HG03097 (cell line): ENCODE measurements around the gene LSM12.
"Not testable (repeated sequence)": the region's sequence is repeated elsewhere in the genome, so short reads cannot be mapped to it uniquely, and the experiment has no call there.

Experiments used
- ATAC-seq: cut with Tn5 transposase; IDR thresholded peaks from one replicate; pipeline ENCODE4 v1.9.1; 2021; ENCODE audit not compliant: unreplicated experiment, low FRiP score

Gene LSM12

GRCh38 chr17:44066204-44066930 lies at the start of gene LSM12:
LSM12 (minus strand) TSS chr17:44066671; CDS start chr17:44066587, 84 bp downstream.
- peak; percentile 67 for ATAC-seq

- ATAC-seq: no peak
Observed at GRCh38 chr17:44115585-44116415, 49.3 kb upstream of the LSM12 start.

GRCh38 chr17:44113868-44114840 lies 47.7 kb upstream of the LSM12 start:
- ATAC-seq: no peak

GRCh38 chr17:44113382-44113781 lies 46.9 kb upstream of the LSM12 start:
- no peak for ATAC-seq

GRCh38 chr17:44112284-44113280 lies 46.1 kb upstream of the LSM12 start:
- no peak for ATAC-seq

- no peak for ATAC-seq
Observed at GRCh38 chr17:44111777-44112176, 45.3 kb upstream of the LSM12 start.

- ATAC-seq: peak; percentile 57
Observed at GRCh38 chr17:44110823-44111633, 44.6 kb upstream of the LSM12 start.

- ATAC-seq: no peak
Observed at GRCh38 chr17:44110011-44110686, 43.7 kb upstream of the LSM12 start.

GRCh38 chr17:44109312-44109630 lies 42.8 kb upstream of the LSM12 start:
- no peak for ATAC-seq

- no peak for ATAC-seq
Observed at GRCh38 chr17:44108440-44109311, 42.2 kb upstream of the LSM12 start.

GRCh38 chr17:44106801-44107200 lies 40.3 kb upstream of the LSM12 start:
- no peak for ATAC-seq

- ATAC-seq: no peak
Observed at GRCh38 chr17:44105941-44106340, 39.5 kb upstream of the LSM12 start.

GRCh38 chr17:44105483-44105882 lies 39.0 kb upstream of the LSM12 start:
- ATAC-seq: no peak

- ATAC-seq: no peak
Observed at GRCh38 chr17:44102849-44103622, 36.6 kb upstream of the LSM12 start.

GRCh38 chr17:44101858-44102257 lies 35.4 kb upstream of the LSM12 start:
- not testable (repeated sequence) for ATAC-seq

- no peak for ATAC-seq
Observed at GRCh38 chr17:44097110-44097958, 30.9 kb upstream of the LSM12 start.
